Stimulated activated CD8-positive, alpha-beta memory T cell treated with anti-CD3 and anti-CD28 coated beads, Interleukin-7, amount 100 ng/mL, for 24 hours (primary cell): ENCODE measurements around the gene CYP4X1.
"Not testable (repeated sequence)": the region's sequence is repeated elsewhere in the genome, so short reads cannot be mapped to it uniquely, and the experiment has no call there.

Source experiments
- DNase-seq: peaks from one replicate; pipeline ENCODE4 v3.0.0-alpha.2; 2020; ENCODE audit warnings: low read depth

CYP4X1 gene

GRCh38 chr1:47023268-47024140 is at the start of gene CYP4X1:
Gene CYP4X1 (plus strand): TSS chr1:47023669. CDS start chr1:47023818, 149 bp downstream.
- no peak for DNase-seq

- no peak for DNase-seq
Measured at GRCh38 chr1:46983166-46983829, 40.2 kb upstream of the CYP4X1 start.

GRCh38 chr1:46983830-46984586 is 39.5 kb upstream of the CYP4X1 start:
- DNase-seq: no peak

- DNase-seq: not testable (repeated sequence)
Measured at GRCh38 chr1:46990541-46990940, 32.9 kb upstream of the CYP4X1 start.

GRCh38 chr1:46991083-46991923 is 32.2 kb upstream of the CYP4X1 start:
- no peak for DNase-seq

GRCh38 chr1:46996659-46997281 is 26.7 kb upstream of the CYP4X1 start:
- DNase-seq: no peak

- no peak for DNase-seq
Measured at GRCh38 chr1:47002211-47002610, 21.3 kb upstream of the CYP4X1 start.

- DNase-seq: no peak
Measured at GRCh38 chr1:47003896-47004403, 19.5 kb upstream of the CYP4X1 start.

GRCh38 chr1:47006437-47006836 is 17.0 kb upstream of the CYP4X1 start:
- DNase-seq: not testable (repeated sequence)

- no peak for DNase-seq
Measured at GRCh38 chr1:47013293-47013692, 10.2 kb upstream of the CYP4X1 start.

GRCh38 chr1:47021070-47021469 is 2.4 kb upstream of the CYP4X1 start:
- DNase-seq: no peak

- no peak for DNase-seq
Measured at GRCh38 chr1:47024141-47024801, 802 bp downstream of the CYP4X1 start.

- no peak for DNase-seq
Measured at GRCh38 chr1:47030170-47030805, 6.8 kb downstream of the CYP4X1 start.

- DNase-seq: no peak
Measured at GRCh38 chr1:47031059-47031458, 7.6 kb downstream of the CYP4X1 start.

GRCh38 chr1:47031585-47031984 is 8.1 kb downstream of the CYP4X1 start:
- DNase-seq: no peak

GRCh38 chr1:47036764-47037163 is 13.3 kb downstream of the CYP4X1 start:
- DNase-seq: no peak

- no peak for DNase-seq
Measured at GRCh38 chr1:47059376-47059775, 35.9 kb downstream of the CYP4X1 start.

- DNase-seq: no peak
Measured at GRCh38 chr1:47067097-47067594, 43.7 kb downstream of the CYP4X1 start, which contains the start of gene CYP4Z1. Gene CYP4Z1 (plus strand): TSS chr1:47067231. CDS start chr1:47067491, 260 bp downstream.

GRCh38 chr1:47069080-47069479 is 45.6 kb downstream of the CYP4X1 start:
- DNase-seq: not testable (repeated sequence)

- not testable (repeated sequence) for DNase-seq
Measured at GRCh38 chr1:47069509-47069908, 46.0 kb downstream of the CYP4X1 start.
